Liver (tissue), 9 donors: ENCODE measurements around the gene WWOX. TPM values are rescaled to one million over a fixed set of nuclear protein-coding genes. Genes with fewer than 3 reads are reported as not detected.

Source experiments
- DNase-seq: peaks from one replicate; pipeline ENCODE4 v3.0.0-alpha.2; 2017; ENCODE audit warnings: low spot score
- H3K27ac ChIP-seq, 2 donors: one replicate each; pipeline ENCODE4 v1.7.0; 2013; ENCODE audit warnings: inconsistent platforms in 2 of 2, low read length in 2 of 2, control low read depth in 1 of 2, low read depth in 1 of 2, mild to moderate bottlenecking in 1 of 2
- H3K27me3 ChIP-seq, 4 donors: one replicate each; pipeline versions ENCODE4 v1.6.1 to v1.7.0; 2013; ENCODE audit warnings: low read length in 3 of 4, inconsistent platforms in 1 of 4, mild to moderate bottlenecking in 1 of 4, moderate library complexity in 1 of 4; ENCODE audit not compliant: control insufficient read depth in 4 of 4, insufficient read depth in 4 of 4
- H3K36me3 ChIP-seq, 4 donors: one replicate each; pipeline versions ENCODE4 v1.6.1 to v1.7.0; 2013; ENCODE audit warnings: low read length in 3 of 4, mild to moderate bottlenecking in 3 of 4, low read depth in 1 of 4, moderate library complexity in 1 of 4; ENCODE audit not compliant: control insufficient read depth in 4 of 4, insufficient read depth in 3 of 4
- H3K4me1 ChIP-seq, 4 donors: one replicate each; pipeline versions ENCODE4 v1.6.1 to v1.7.0; 2013; ENCODE audit warnings: low read length in 3 of 4, mild to moderate bottlenecking in 3 of 4, moderate library complexity in 1 of 4; ENCODE audit not compliant: control insufficient read depth in 4 of 4, insufficient read depth in 4 of 4
- H3K4me3 ChIP-seq, 3 donors: one replicate each; pipeline versions ENCODE4 v1.6.1 to v1.7.0; 2013; ENCODE audit warnings: low read length in 3 of 3, control low read depth in 1 of 3, low read depth in 1 of 3, mild to moderate bottlenecking in 1 of 3
- H3K9ac ChIP-seq, 2 donors: one replicate each; pipeline ENCODE4 v1.7.0; 2013; ENCODE audit warnings: low read length in 2 of 2, mild to moderate bottlenecking in 2 of 2, moderate library complexity in 2 of 2, control low read depth in 1 of 2, low read depth in 1 of 2
- H3K9me3 ChIP-seq, 4 donors: one replicate each; pipeline versions ENCODE4 v1.6.1 to v1.7.0; 2013; ENCODE audit warnings: low read length in 3 of 4; ENCODE audit not compliant: control insufficient read depth in 4 of 4
- ATF3 ChIP-seq: IDR thresholded peaks from 2 replicates; pipeline ENCODE4 v1.6.1; 2016; ENCODE audit warnings: antibody characterized with exemption
- CTCF ChIP-seq: fragments of 150-350 bp; IDR thresholded peaks from 2 replicates; pipeline ENCODE4 v1.5.1; 2017; ENCODE audit warnings: improper control_type of control experiment, low read depth, low read length; ENCODE audit not compliant: missing input control
- EGR1 ChIP-seq, 2 donors: IDR thresholded peaks; 2 replicates each; pipeline ENCODE4 v1.6.1; 2016 to 2018; ENCODE audit warnings: antibody characterized with exemption in 2 of 2, low read depth in 2 of 2
- FOXA1 ChIP-seq: IDR thresholded peaks from 2 replicates; pipeline ENCODE4 v1.6.1; 2016; ENCODE audit warnings: antibody characterized with exemption
- FOXA2 ChIP-seq: IDR thresholded peaks from 2 replicates; pipeline ENCODE4 v1.6.1; 2016; ENCODE audit warnings: antibody characterized with exemption
- GABPA ChIP-seq, 2 donors: IDR thresholded peaks in 1 of 2; conservative IDR thresholded peaks in 1 of 2; 2 replicates each; pipeline ENCODE4 v1.6.1; 2016; ENCODE audit warnings: antibody characterized with exemption in 2 of 2, mild to moderate bottlenecking in 1 of 2, moderate library complexity in 1 of 2
- HNF4G ChIP-seq: IDR thresholded peaks from 2 replicates; pipeline ENCODE4 v1.6.1; 2016; ENCODE audit warnings: antibody characterized with exemption
- MAX ChIP-seq: IDR thresholded peaks from 2 replicates; pipeline ENCODE4 v1.6.1; 2016; ENCODE audit warnings: antibody characterized with exemption
- NR2F2 ChIP-seq: IDR thresholded peaks from 2 replicates; pipeline ENCODE4 v1.6.1; 2016; ENCODE audit warnings: antibody characterized with exemption
- RAD21 ChIP-seq, 2 donors: IDR thresholded peaks; 2 replicates each; pipeline ENCODE4 v1.6.1; 2016; ENCODE audit warnings: antibody characterized with exemption in 2 of 2, mild to moderate bottlenecking in 2 of 2
- REST ChIP-seq: IDR thresholded peaks from 2 replicates; pipeline ENCODE4 v1.6.1; 2016; ENCODE audit warnings: antibody characterized with exemption, mild to moderate bottlenecking
- RXRA ChIP-seq, 2 donors: IDR thresholded peaks; 2 replicates each; pipeline ENCODE4 v1.6.1; 2017 to 2018; ENCODE audit warnings: antibody characterized with exemption in 2 of 2, mild to moderate bottlenecking in 1 of 2
- SP1 ChIP-seq: IDR thresholded peaks from 2 replicates; pipeline ENCODE4 v1.6.1; 2018; ENCODE audit warnings: antibody characterized with exemption, mild to moderate bottlenecking
- TAF1 ChIP-seq: conservative IDR thresholded peaks from 2 replicates; pipeline ENCODE4 v1.6.1; 2016; ENCODE audit warnings: antibody characterized with exemption, mild to moderate bottlenecking
- YY1 ChIP-seq: IDR thresholded peaks from 2 replicates; pipeline ENCODE4 v1.6.1; 2016; ENCODE audit warnings: antibody characterized with exemption, mild to moderate bottlenecking
- ZBTB33 ChIP-seq: IDR thresholded peaks from 2 replicates; pipeline ENCODE4 v1.6.1; 2016; ENCODE audit warnings: antibody characterized with exemption
- WGBS: extraction: QIAGEN DNeasy Blood & Tissue Kit; methylation state at CpG from one replicate; pipeline ENCODE4 v1.1.7; 2013; 5-methylcytosine and 5-hydroxymethylcytosine counted together
- polyA plus RNA-seq, 2 donors: library from polyadenylated mRNA; stranded (reverse) in 1 of 2; unstranded in 1 of 2; fragments of 200-250 nt in 1 of 2; fragments of >200 nt in 1 of 2; fragmentation: Nextera tagmentation in 1 of 2; extraction: Ambion mirVana in 1 of 2; gene quantifications; one replicate each; pipeline versions ENCODE4 v1.2.1 to v1.2.3, GENCODE V29; 2013 to 2015
- total RNA-seq, 2 donors: library from RNA; depleted of rRNA; stranded (reverse); fragments of >200 nt; gene quantifications; one replicate each; pipeline ENCODE4 v1.2.3, GENCODE V29; 2014
- donor health status: healthy.
- donor health status: healthy.
- donor health status: healthy.
- donor health status: healthy.
- donor health status: healthy.

Gene WWOX
- total and polyA plus RNA-seq, 4 donors, result 9.8 to 46.0 (median 15.3) TPM

GRCh38 chr16:78823027-78823426 lies 723.6 kb downstream of the WWOX start:
- no peak for TF ChIP-seq RAD21 (IDR thresholded peaks at IDR 0.05)
- TF ChIP-seq NR2F2, result no peak
- TF ChIP-seq TAF1, result no peak
- no peak for TF ChIP-seq FOXA2
- no peak for TF ChIP-seq GABPA (IDR thresholded peaks at IDR 0.05 in 1 of 2, conservative IDR thresholded peaks at IDR 0.05 in 1 of 2)
- no peak for TF ChIP-seq YY1
- no peak for TF ChIP-seq ATF3
- no peak for TF ChIP-seq FOXA1
- no peak for TF ChIP-seq ZBTB33
- no peak for TF ChIP-seq CTCF
- no peak for TF ChIP-seq EGR1 (IDR thresholded peaks at IDR 0.05; ENCODE audit: low read depth in 2 of 2)
- TF ChIP-seq RXRA (IDR thresholded peaks at IDR 0.05), result no peak
- TF ChIP-seq HNF4G, result no peak
- TF ChIP-seq MAX, result no peak
- TF ChIP-seq SP1, result no peak
- no peak for TF ChIP-seq REST
- 80% methylated on average over 6 of the region's 6 CpGs for WGBS
- Histone ChIP-seq H3K9me3 (peaks cover 0 to 5% (median 3%) of the 10 kb centered on the region in 4 donors), H3K36me3 (no peaks in the 10 kb centered on the region), H3K27ac (no peak overlapping the region), H3K4me1 (peaks cover 0 to under 1% (median 0%) of the 10 kb centered on the region in 4 donors), H3K27me3 (no peaks in the 10 kb centered on the region), H3K4me3 (no peak overlapping the region), H3K9ac (no peak overlapping the region)
- no peak for DNase-seq

- DNase-seq, result no peak
- H3K4me3 ChIP-seq, result no peak overlapping the region
- no peak overlapping the region for H3K27ac ChIP-seq
- no peaks in the 10 kb centered on the region for H3K9me3 ChIP-seq
- no peaks in the 10 kb centered on the region for H3K27me3 ChIP-seq
- no peak overlapping the region for H3K9ac ChIP-seq
- TF ChIP-seq HNF4G, result no peak
- 95% methylated on average over 1 of the region's 1 CpG for WGBS
- H3K36me3 ChIP-seq, result no peaks in the 10 kb centered on the region
- H3K4me1 ChIP-seq, result no peaks in the 10 kb centered on the region
Measured at GRCh38 chr16:78829280-78829679, 729.8 kb downstream of the WWOX start.
